Activated T-cell treated with anti-CD3 and anti-CD28 coated beads, Interleukin-2, amount 50 U/mL, for 72 hours (primary cell): ENCODE data around the gene HTRA2. TPM values are rescaled to one million over a fixed set of nuclear protein-coding genes. Genes with fewer than 3 reads are reported as not detected.

Source experiments
- ATAC-seq, 2 donors: fragments of 150-1000 bp; cut with Tn5 transposase; replicated peaks in 1 of 2; 2 replicates each; pipeline ENCODE4 v1.10.0; 2021; ENCODE audit warnings: moderate library complexity in 2 of 2, mild to moderate bottlenecking in 1 of 2
- DNase-seq, 2 donors: peaks; one replicate each; pipeline ENCODE4 v3.0.0; 2021 to 2022; ENCODE audit warnings: mixed read lengths in 1 of 2
- H3K27ac Mint-ChIP-seq: one replicate; pipeline ENCODE4 v1.8.0; 2022; ENCODE audit warnings: mild to moderate bottlenecking, moderate library complexity, mixed read lengths
- H3K27me3 Mint-ChIP-seq: one replicate; pipeline ENCODE4 v1.8.0; 2022; ENCODE audit warnings: low read depth, mixed read lengths
- H3K36me3 Mint-ChIP-seq, 2 donors: one replicate each; pipeline ENCODE4 v1.8.0; 2022; ENCODE audit warnings: mixed read lengths in 2 of 2, mild to moderate bottlenecking in 1 of 2; ENCODE audit not compliant: insufficient read depth in 2 of 2
- H3K4me1 Mint-ChIP-seq: one replicate; pipeline ENCODE4 v1.8.0; 2022; ENCODE audit warnings: low read depth, mixed read lengths
- H3K4me3 Mint-ChIP-seq, 2 donors: one replicate each; pipeline ENCODE4 v1.8.0; 2022; ENCODE audit warnings: mild to moderate bottlenecking in 2 of 2, mixed read lengths in 2 of 2, moderate library complexity in 2 of 2
- H3K9me3 Mint-ChIP-seq, 2 donors: one replicate each; pipeline ENCODE4 v1.8.0; 2022; ENCODE audit warnings: mixed read lengths in 2 of 2
- total RNA-seq, 2 donors: library from RNA; stranded (reverse); gene quantifications; one replicate each; pipeline ENCODE4 v1.2.3, GENCODE V29; 2022

HTRA2 gene
- total RNA-seq, 2 donors from 2014 or later: 74.3 to 84.9 TPM

DNA sequence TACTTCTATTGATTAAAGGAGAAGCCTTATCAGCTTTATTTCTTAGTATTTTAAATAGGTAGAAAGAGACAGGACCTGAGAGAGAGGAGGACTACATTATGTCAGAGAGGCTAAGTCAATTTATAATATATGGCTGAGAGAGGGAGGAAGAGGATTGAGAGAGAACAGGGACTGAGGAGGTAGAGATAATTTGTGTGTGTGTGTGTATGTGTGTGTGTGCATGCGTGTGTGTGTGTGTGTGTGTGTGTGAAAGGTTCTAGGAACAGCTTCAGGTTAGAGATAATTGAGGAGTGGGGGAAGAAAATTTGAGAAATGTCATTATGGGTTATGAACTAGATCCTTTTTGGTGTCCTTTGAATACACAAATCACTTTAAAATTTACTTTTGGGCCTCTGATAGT is 40.0 kb downstream of the HTRA2 start:
- H3K36me3 Mint-ChIP-seq: no peaks in the 10 kb centered on the region
- H3K4me3 Mint-ChIP-seq: no peak overlapping the region
- ATAC-seq (no peak), DNase-seq (no peak)
- H3K4me1 Mint-ChIP-seq: peaks cover 53% of the 10 kb centered on the region
- no peak overlapping the region for H3K27ac Mint-ChIP-seq
- H3K9me3 Mint-ChIP-seq: peaks cover 0 to 1% of the 10 kb centered on the region in 2 donors
- no peaks in the 10 kb centered on the region for H3K27me3 Mint-ChIP-seq

DNA sequence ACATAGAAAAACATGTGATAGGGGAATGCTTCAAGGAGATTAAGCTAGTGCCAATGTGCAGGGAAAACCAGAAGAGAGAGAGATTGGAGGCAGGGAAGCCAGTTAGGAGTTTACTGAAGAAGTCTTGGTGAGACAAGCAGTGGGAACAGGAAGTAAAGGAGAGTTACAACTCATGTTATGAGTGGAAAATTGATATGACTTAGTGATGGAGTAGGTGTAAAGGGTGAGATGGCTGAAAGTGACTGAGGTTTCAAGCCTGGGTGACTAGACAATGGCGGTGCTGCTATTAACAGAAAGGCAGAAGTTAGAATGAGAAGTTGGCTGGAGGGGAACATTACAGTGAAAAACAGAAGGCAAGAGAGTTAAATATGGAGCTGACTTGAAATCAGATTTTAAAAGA is 41.3 kb downstream of the HTRA2 start:
- Mint-ChIP-seq H3K27me3 (no peaks in the 10 kb centered on the region), H3K4me1 (peaks cover 50% of the 10 kb centered on the region), H3K4me3 (no peak overlapping the region), H3K9me3 (peaks cover 0 to 2% of the 10 kb centered on the region in 2 donors), H3K36me3 (no peaks in the 10 kb centered on the region), H3K27ac (no peak overlapping the region)
- ATAC-seq (peak; percentile 86 to 90), DNase-seq (peak; percentile 34 to 37)

DNA sequence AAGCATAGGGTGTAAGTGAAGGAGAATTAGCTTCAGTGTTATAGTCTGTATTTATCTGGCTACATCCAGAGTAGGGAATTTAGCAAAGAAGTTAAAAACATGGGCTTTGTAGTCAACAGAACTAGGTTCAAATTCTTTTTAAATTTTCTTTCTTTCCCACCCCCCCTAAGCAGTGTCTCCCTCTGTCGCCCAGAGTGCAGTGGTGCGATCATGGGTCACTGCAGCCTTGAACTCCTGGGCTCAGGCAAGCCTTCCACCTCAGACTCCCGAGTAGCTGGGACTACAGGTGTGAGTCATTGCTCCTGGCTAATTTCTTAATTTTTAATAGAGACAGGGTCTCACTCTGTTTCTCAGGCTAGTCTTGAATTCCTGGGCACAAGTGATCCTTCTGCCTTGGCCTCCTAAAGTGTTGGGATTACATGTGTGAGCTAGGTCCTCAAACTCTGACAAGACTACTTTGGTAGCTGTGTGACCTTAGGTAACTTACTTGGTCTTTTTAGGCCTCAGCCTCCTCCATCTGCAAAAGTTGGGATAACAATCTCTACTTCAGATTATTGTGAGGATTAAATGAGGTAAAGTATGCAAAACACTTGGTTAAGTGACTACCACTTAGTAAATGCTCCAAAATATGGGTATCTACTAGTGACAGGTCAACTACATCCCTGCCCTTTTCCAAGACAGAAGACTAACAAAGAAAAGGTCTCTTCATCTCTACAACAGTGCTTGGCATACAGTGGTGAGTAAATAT is 42.6 kb downstream of the HTRA2 start:
- Mint-ChIP-seq H3K4me1 (peaks cover 49% of the 10 kb centered on the region), H3K27ac (no peak overlapping the region), H3K9me3 (peaks cover 0 to 2% of the 10 kb centered on the region in 2 donors), H3K27me3 (no peaks in the 10 kb centered on the region), H3K36me3 (no peaks in the 10 kb centered on the region), H3K4me3 (no peak overlapping the region)
- DNase-seq: no peak
- no peak for ATAC-seq

DNA sequence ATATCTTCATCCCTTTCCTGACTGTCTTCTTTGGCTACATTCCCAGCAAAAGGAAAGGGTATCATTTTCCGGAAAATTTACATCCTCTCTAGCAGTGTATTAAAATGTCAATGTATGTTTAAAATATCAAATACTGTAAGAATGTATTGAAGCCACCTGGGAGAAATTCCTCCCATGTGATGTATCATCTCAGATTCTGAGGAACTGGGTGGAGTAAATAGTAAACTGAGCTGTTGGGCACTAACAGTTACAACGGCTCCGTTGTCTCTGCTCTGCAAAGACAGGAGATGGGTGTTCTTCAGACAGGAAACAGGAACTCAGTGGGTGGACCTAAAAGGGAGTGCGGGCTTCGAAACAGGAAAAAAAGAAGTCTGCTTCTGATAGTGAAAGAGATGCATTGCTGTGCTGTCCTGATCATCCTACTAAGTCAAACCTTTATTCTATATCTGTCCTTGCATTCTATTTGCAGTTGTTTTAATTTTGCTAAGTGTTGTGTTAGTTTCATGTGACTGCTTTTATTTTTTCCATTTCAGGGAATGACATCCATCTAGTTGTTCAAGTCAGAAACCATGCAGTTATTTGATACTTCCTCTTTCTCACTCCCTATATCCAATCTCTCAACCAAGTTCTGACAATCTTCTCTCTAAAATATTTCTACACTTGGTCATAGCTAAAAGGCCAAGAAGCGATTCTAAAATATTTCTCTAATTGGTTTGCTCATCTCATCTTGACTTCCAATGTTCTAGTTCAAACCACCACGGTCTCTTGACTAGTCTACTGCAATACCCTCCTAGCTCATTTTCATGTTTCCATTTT is 44.2 kb downstream of the HTRA2 start:
- H3K36me3 Mint-ChIP-seq: no peaks in the 10 kb centered on the region
- H3K4me1 Mint-ChIP-seq: peaks cover 45% of the 10 kb centered on the region
- H3K4me3 Mint-ChIP-seq: peak overlapping the region; percentile 58 to 64
- H3K9me3 Mint-ChIP-seq: peaks cover 0 to 2% of the 10 kb centered on the region in 2 donors
- no peaks in the 10 kb centered on the region for H3K27me3 Mint-ChIP-seq
- DNase-seq (peak; percentile 13 to 22), ATAC-seq (peak; percentile 20 to 39)
- peak overlapping the region; percentile 43 for H3K27ac Mint-ChIP-seq

DNA sequence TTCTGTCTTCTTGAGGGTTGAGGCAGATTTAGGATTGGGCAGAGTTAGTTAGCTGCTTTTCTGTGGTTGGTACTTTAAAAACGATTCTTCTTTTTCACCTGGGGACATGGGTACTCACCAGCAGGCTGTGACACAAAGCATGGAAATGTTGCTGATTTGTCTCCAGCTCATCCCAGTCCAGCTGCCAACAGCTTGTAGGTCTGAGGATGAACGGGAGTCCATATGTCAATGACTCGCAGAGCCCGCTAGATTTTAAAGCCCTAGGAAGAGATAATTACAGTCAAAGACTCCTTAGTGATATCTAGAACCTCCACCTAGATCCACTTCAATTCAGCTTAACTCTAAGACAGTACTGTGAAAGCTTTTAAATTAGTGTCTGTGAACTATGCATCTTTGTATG is 45.6 kb downstream of the HTRA2 start:
- H3K36me3 Mint-ChIP-seq: no peaks in the 10 kb centered on the region
- H3K27ac Mint-ChIP-seq: no peak overlapping the region
- peaks cover 0 to 2% of the 10 kb centered on the region in 2 donors for H3K9me3 Mint-ChIP-seq
- H3K27me3 Mint-ChIP-seq: no peaks in the 10 kb centered on the region
- H3K4me3 Mint-ChIP-seq: no peak overlapping the region
- peaks cover 37% of the 10 kb centered on the region for H3K4me1 Mint-ChIP-seq
- no peak for DNase-seq
- no peak for ATAC-seq

DNA sequence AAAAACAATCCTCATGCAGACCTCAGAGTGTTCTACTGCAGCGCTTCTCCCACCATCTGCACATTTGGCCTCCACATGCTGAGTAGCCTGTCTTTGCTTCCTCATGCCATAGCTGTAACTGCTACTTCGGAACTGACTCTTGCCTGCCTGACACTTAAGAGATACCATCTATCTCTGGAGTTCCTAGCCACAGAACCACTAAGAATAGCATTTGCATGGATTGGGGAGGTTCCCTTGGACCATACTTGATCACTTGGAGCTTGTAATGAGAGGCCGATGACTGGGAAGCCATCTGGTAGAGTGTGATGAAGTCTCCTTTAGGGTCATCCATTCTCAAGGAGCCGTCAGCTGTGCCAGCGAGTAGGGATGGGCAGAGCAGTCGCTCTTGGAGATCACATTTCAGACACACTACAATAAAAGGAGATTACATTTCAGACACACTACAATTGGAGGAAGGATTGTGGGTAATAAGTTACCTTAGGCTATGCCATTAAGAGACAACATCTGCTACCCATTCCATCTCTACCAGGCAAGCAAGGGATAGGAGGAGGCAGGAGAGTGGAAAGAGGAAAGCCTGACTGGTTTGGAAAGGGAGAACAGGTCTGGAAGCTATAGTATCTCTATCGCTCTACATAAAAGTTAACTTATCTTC is 46.6 kb downstream of the HTRA2 start:
- Mint-ChIP-seq H3K9me3 (peaks cover 0 to 2% of the 10 kb centered on the region in 2 donors), H3K4me3 (no peak overlapping the region), H3K4me1 (peaks cover 37% of the 10 kb centered on the region), H3K36me3 (no peaks in the 10 kb centered on the region), H3K27ac (peak overlapping the region; percentile 5), H3K27me3 (no peaks in the 10 kb centered on the region)
- DNase-seq (no peak), ATAC-seq (no peak)

DNA sequence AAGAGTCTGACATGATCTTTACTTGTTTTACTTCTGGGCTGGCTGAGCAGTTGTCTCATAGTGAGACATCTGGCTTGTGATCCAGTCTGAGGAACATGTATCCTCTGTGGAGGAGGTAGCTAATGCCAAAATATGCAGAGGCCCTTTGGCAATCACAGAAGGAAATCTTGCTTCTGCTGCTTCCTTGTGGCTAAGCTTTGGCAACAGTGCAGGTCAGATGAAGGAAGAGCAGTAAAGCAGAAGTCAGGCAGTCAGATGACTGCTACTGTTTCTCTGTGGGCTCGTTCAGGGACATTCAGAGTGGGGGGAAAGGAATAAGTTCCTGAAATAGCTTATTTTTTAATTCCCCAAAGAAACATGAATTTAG is 47.1 kb downstream of the HTRA2 start:
- Mint-ChIP-seq H3K4me1 (peaks cover 37% of the 10 kb centered on the region), H3K27ac (no peak overlapping the region), H3K9me3 (peaks cover 0 to 2% of the 10 kb centered on the region in 2 donors), H3K36me3 (no peaks in the 10 kb centered on the region), H3K4me3 (no peak overlapping the region), H3K27me3 (no peaks in the 10 kb centered on the region)
- ATAC-seq (no peak), DNase-seq (no peak)

DNA sequence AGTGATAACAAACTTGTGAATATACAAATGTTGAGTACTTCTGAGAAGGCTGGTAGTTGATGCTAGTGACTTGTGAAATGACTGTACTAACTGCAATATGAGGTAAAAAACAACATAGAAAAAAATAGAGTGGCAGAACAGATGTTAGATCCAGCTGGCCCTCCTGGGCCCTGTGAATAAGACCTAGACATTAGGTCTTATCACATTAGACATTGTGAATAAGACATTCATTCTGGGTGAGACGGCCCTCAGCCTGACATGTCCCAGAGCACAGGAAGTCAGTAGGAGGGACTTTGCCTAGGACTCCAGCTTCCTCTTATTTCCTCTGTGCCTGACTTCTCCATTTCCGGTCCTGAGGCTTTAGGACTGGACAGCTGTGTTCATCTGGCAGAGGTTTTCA is 47.7 kb downstream of the HTRA2 start:
- H3K4me3 Mint-ChIP-seq: peak overlapping the region; percentile 1 to 19
- no peak overlapping the region for H3K27ac Mint-ChIP-seq
- peaks cover 0 to 2% of the 10 kb centered on the region in 2 donors for H3K9me3 Mint-ChIP-seq
- DNase-seq: peak; percentile 30 to 36
- H3K36me3 Mint-ChIP-seq: no peaks in the 10 kb centered on the region
- H3K27me3 Mint-ChIP-seq: no peaks in the 10 kb centered on the region
- peaks cover 37% of the 10 kb centered on the region for H3K4me1 Mint-ChIP-seq
- ATAC-seq: peak; percentile 83 to 85

DNA sequence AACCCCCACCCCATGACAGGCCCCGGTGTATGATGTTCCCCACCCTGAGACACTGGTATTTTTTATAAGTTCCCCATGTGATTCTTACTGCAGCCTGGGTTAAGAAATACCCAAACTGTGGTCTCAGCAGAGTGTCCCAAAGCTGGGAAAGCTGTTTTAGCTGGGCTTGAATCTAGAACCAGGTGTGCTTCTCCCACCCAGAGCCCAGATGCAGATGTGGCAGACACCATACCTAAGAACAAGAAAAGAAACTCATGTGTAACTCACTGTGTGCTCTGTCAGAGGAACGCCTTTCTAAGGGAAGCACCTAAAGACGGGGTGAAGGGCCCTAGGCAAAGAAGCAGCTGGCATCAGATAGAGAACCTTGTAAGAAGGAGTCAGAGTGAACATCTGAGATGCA is 48.7 kb downstream of the HTRA2 start:
- Mint-ChIP-seq H3K9me3 (peaks cover 0 to 2% of the 10 kb centered on the region in 2 donors), H3K27ac (no peak overlapping the region)
- ATAC-seq: peak; percentile 48 to 55

DNA sequence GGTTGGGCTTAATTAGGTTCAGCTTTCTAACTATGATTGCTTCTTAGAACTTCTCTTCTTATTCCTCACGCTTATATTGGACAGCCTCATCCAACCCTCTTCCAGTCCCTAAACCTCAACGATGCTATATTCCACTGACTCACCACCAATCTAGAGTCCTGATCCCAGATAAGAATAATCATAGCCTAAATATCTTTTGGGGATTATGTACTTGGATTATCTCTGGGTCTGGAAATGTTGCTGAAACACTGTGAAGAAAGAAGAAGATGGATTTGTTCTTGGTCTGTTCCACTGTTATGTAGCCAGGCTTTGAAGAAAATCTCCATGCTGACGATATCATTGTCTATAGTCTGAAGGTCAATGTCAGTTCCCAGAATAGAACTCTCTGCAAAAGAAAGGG is 51.7 kb downstream of the HTRA2 start:
- Mint-ChIP-seq H3K27me3 (no peaks in the 10 kb centered on the region), H3K27ac (no peak overlapping the region), H3K4me1 (peaks cover 51% of the 10 kb centered on the region), H3K9me3 (no peaks in the 10 kb centered on the region), H3K4me3 (no peak overlapping the region), H3K36me3 (no peaks in the 10 kb centered on the region)
- DNase-seq (no peak), ATAC-seq (no peak)

More for the DNA sequence above, 48.7 kb downstream of the HTRA2 start:
- Mint-ChIP-seq H3K27me3 (no peaks in the 10 kb centered on the region), H3K4me3 (no peak overlapping the region), H3K36me3 (no peaks in the 10 kb centered on the region), H3K4me1 (peaks cover 39% of the 10 kb centered on the region)
- DNase-seq: peak in 1 of 2 donors; percentile 19

DNA sequence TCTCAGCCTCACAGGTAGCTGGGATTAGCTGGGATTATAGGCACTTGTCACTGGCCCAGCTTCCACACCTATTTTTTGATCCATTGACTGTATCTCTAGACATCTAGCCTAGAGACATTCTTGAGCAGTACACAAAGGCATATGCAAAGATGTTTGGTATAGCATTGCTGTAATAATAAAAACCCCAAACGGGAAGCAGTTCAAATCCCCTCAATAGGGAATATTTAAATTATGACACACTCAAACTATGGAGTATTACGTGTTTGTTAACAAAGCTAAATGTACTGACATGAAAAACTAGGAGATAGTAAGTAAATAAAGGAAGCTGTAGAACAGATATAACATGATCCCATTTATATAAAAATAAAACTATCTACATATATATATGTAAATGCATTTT is 52.5 kb downstream of the HTRA2 start:
- no peak overlapping the region for H3K4me3 Mint-ChIP-seq
- no peak for ATAC-seq
- H3K27me3 Mint-ChIP-seq: no peaks in the 10 kb centered on the region
- no peak overlapping the region for H3K27ac Mint-ChIP-seq
- H3K9me3 Mint-ChIP-seq: no peaks in the 10 kb centered on the region
- no peaks in the 10 kb centered on the region for H3K36me3 Mint-ChIP-seq
- peaks cover 44% of the 10 kb centered on the region for H3K4me1 Mint-ChIP-seq
- DNase-seq: no peak
